ENCODE data around the gene CNOT3. TPM values are rescaled to one million over a fixed set of nuclear protein-coding genes. Genes with fewer than 3 reads are reported as not detected.
A peak's percentile ranks its signal among the peaks of the same experiment; 100 is the strongest.

Gene CNOT3
- total RNA-seq, 1 experiment from 2014 or later, result 87.4 TPM

- Mint-ChIP-seq H3K36me3 (ENCODE audit: insufficient read depth, unreplicated experiment) (peaks cover 78% of the 10 kb centered on the region), H3K27ac (ENCODE audit: unreplicated experiment) (peak within 1 kb of the TSS; percentile 93), H3K4me1 (ENCODE audit: low read depth, unreplicated experiment) (peaks cover 27% of the 10 kb centered on the region), H3K9me3 (ENCODE audit: low read depth, unreplicated experiment) (no peaks in the 10 kb centered on the region), H3K27me3 (ENCODE audit: unreplicated experiment) (no peaks in the 10 kb centered on the region), H3K4me3 (ENCODE audit: low read depth, unreplicated experiment) (peak within 1 kb of the TSS; percentile 82)
- CTCF ChIA-PET, result interaction anchor here (0.6 to 2.3 kb wide), 3 partner anchors 22 to 317 kb away, joined by 3 to 10 read pairs (median 4); partner anchors contain the start of gene CNOT3
- TF ChIP-seq CTCF (IDR thresholded peaks at IDR 0.05; ENCODE audit: unreplicated experiment), result no peak
- intact Hi-C loops (cut with micrococcal nuclease; ENCODE audit: unreplicated experiment), result loop anchor here (10.0 kb wide), 1 partner anchor 131 kb away; no protein-coding TSS in a partner anchor
- peak; percentile 96 for DNase-seq
- TSS peak; percentile 72 for BruUV-seq (replicated peaks)
Observed at GRCh38 chr19:54115109-54116063, 22.2 kb upstream of the CNOT3 start, which contains the start of the genes PRPF31 and TFPT. Gene PRPF31, plus strand, starts transcription at chr19:54115754. Its CDS starts 2,525 bp downstream, at chr19:54118279. Gene TFPT, minus strand, starts transcription at chr19:54115657. Its CDS starts 388 bp downstream, at chr19:54115269.

- no peaks in the 10 kb centered on the region for H3K9me3 Mint-ChIP-seq (ENCODE audit: low read depth, unreplicated experiment)
- no TSS peak for BruUV-seq (replicated peaks)
- no peak for DNase-seq
- H3K4me1 Mint-ChIP-seq (ENCODE audit: low read depth, unreplicated experiment), result peaks cover 10% of the 10 kb centered on the region
- intact Hi-C loops (cut with micrococcal nuclease; ENCODE audit: unreplicated experiment), result no loop called here
- H3K4me3 Mint-ChIP-seq (ENCODE audit: low read depth, unreplicated experiment), result no peak overlapping the region
- H3K36me3 Mint-ChIP-seq (ENCODE audit: insufficient read depth, unreplicated experiment), result peaks cover 52% of the 10 kb centered on the region
- TF ChIP-seq CTCF (IDR thresholded peaks at IDR 0.05; ENCODE audit: unreplicated experiment), result no peak
- H3K27ac Mint-ChIP-seq (ENCODE audit: unreplicated experiment), result no peak overlapping the region
- H3K27me3 Mint-ChIP-seq (ENCODE audit: unreplicated experiment), result no peaks in the 10 kb centered on the region
- CTCF ChIA-PET, result no interaction called here
Observed at GRCh38 chr19:54121259-54121658, 16.3 kb upstream of the CNOT3 start.

- BruUV-seq (replicated peaks), result no TSS peak
- H3K36me3 Mint-ChIP-seq (ENCODE audit: insufficient read depth, unreplicated experiment), result peaks cover 57% of the 10 kb centered on the region
Observed at GRCh38 chr19:54123682-54124081, 13.9 kb upstream of the CNOT3 start.

GRCh38 chr19:54124393-54124792, 13.2 kb upstream of the CNOT3 start:
- H3K27me3 Mint-ChIP-seq (ENCODE audit: unreplicated experiment), result no peaks in the 10 kb centered on the region
- no TSS peak for BruUV-seq (replicated peaks)
- no peak for DNase-seq
- intact Hi-C loops (cut with micrococcal nuclease; ENCODE audit: unreplicated experiment), result no loop called here
- no peak overlapping the region for H3K4me3 Mint-ChIP-seq (ENCODE audit: low read depth, unreplicated experiment)
- TF ChIP-seq CTCF (IDR thresholded peaks at IDR 0.05; ENCODE audit: unreplicated experiment), result no peak
- H3K9me3 Mint-ChIP-seq (ENCODE audit: low read depth, unreplicated experiment), result no peaks in the 10 kb centered on the region
- CTCF ChIA-PET, result interaction anchor here (0.6 kb wide), 1 partner anchor 94 kb away, joined by 3 read pairs; no protein-coding TSS in a partner anchor
- no peak overlapping the region for H3K27ac Mint-ChIP-seq (ENCODE audit: unreplicated experiment)
- H3K4me1 Mint-ChIP-seq (ENCODE audit: low read depth, unreplicated experiment), result no peaks in the 10 kb centered on the region
- peaks cover 61% of the 10 kb centered on the region for H3K36me3 Mint-ChIP-seq (ENCODE audit: insufficient read depth, unreplicated experiment)

More at GRCh38 chr19:54123682-54124081, 13.9 kb upstream of the CNOT3 start:
- H3K4me1 Mint-ChIP-seq (ENCODE audit: low read depth, unreplicated experiment), result no peaks in the 10 kb centered on the region
- H3K4me3 Mint-ChIP-seq (ENCODE audit: low read depth, unreplicated experiment), result no peak overlapping the region
- intact Hi-C loops (cut with micrococcal nuclease; ENCODE audit: unreplicated experiment), result no loop called here
- H3K9me3 Mint-ChIP-seq (ENCODE audit: low read depth, unreplicated experiment), result no peaks in the 10 kb centered on the region
- no peak for TF ChIP-seq CTCF (IDR thresholded peaks at IDR 0.05; ENCODE audit: unreplicated experiment)
- no peak for DNase-seq
- H3K27ac Mint-ChIP-seq (ENCODE audit: unreplicated experiment), result no peak overlapping the region
- H3K27me3 Mint-ChIP-seq (ENCODE audit: unreplicated experiment), result no peaks in the 10 kb centered on the region
- CTCF ChIA-PET, result interaction anchor here (0.6 kb wide), 3 partner anchors 13 to 264 kb away, joined by 3 read pairs; partner anchors contain the start of gene CNOT3

Measured in Calu3 (cell line).